Measurements from ENCODE around the gene NUAK2.

Gene NUAK2

GRCh38 chr1:205345761-205346160 is 24.2 kb upstream of the NUAK2 start:
- no peak for DNase-seq

DNA sequence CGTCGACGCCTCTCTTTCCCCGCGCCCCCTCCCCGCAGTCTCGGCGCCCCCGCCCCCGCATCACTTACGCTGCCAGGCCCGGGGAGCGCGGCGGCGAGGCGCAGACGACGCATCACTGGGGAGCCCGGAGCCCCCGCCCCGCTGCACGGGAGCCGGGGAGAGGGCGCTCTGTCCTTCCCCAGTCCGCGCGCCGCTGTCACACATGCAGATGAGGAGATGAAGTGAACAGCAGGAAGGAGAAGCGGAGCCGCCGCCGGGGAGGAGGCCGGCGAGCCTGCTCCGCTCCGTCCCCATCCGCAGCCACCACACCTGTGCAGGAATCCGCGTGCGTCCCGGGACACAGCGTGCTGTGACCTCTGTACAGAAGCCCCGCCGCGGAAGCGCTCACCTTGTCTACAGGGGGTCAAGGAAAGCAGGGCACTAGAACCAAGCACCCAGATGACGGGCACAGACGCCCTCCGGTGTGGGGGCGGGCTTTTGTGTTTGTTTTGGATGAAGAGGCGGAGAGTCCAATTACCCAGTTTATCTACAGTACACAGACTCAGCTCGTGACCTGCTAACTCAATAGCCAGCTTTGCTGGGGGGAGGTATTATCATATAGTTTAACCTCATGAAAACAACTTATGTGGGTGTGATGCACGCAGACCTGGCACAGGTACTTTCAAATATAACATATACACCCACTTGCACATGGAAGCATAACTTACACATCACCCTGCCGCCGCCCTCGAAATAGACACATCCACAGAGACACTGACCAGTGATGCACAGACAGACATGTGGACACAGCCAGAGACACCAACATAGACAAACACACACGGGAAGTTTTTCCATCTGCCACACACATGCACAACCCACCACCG is 22.8 kb upstream of the NUAK2 start:
- DNase-seq = peak in 1 of 2 experiments; percentile 21

DNA sequence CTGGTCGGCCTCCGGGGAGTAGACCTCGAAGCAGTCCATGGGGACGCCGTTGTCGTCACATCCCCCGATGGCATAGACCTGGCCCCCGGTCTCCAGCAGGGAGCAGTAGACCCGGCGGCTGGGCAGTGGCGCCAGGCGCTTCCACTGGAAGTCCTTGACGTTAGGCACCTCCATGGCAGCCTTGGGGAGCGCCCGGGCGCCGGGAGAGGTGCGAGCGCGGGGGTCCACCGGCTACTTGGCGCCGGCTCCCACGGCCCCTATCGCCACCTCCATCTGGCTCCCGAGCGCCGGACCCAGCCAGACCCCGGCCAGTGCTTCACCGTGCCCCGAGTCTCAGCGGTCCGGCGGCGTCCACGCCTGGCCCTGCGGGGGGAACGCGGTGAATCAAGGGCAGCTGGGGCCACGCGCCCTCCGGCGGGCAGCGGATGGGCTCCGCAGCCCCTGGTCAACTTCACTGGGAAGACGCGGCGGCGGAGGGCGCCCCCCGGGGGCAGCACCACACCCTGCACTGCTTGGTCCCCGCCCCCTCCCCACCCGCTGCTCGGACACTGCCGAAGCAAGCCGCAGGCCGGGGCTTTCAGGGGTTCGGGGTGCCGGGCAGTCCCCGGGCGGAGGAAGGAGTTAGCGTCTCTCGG is 22.0 kb upstream of the NUAK2 start:
- DNase-seq = no peak

DNA sequence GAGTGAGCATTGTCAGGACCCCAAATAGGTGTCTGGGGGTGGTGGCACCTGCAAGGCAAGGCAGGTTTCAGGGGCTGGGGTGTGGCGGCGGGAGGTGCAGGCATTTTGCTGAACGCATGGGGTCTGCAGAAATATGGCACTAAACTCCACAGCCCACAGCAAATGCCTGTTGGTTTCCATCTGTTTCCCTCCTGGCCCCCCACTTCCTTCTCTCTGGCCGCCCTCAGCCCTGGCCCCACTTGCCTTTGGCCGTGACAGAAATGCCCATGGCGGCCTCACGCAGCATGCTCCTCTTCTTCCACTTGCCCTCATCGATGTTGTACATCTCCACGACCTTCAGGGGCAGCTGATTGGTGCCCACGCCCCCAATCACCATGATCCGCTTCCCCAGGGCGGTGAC is 21.4 kb upstream of the NUAK2 start:
- DNase-seq = no peak

DNA sequence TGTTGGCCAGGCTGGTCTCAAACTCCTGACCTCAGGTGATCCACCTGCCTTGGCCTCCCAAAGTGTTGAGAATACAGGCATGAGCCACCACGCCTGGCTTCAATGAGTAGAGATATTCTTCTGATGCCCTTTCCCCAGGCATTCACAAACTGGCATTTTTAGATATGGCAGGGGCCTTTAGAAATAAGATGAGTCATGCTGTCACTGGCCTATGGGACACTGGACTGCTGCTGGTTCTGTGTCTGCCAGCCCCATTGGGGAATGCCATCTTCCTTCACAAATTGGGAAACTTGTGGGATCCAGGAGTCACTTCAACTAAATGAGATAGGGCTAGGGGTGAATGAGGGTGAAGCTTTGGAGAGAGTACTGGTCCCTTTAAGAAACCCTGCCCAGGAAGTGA is 19.1 kb upstream of the NUAK2 start:
- DNase-seq = no peak

DNA sequence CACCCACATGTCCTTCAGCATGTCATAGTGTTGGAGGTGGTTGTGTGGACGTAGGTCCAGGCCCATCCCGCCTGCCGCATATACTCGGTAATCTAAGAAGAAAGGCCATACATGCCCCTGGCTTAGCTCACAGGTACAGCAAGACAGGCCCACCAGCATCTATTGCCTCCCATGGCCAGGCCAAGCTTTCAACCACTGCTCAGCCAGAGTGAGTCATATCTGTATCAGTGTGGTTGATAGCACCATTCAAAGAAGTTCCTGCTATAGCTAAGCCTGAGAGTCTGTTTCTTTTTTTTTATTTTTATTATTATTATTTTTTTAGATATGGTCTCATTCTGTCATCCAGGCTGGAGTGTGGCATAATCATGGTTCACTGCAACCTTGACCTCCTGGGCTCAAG is 18.2 kb upstream of the NUAK2 start:
- no peak for DNase-seq

GRCh38 chr1:205339197-205339702 is 17.7 kb upstream of the NUAK2 start:
- DNase-seq = no peak

- DNase-seq = no peak
Observed at GRCh38 chr1:205338011-205338410, 16.5 kb upstream of the NUAK2 start.

DNA sequence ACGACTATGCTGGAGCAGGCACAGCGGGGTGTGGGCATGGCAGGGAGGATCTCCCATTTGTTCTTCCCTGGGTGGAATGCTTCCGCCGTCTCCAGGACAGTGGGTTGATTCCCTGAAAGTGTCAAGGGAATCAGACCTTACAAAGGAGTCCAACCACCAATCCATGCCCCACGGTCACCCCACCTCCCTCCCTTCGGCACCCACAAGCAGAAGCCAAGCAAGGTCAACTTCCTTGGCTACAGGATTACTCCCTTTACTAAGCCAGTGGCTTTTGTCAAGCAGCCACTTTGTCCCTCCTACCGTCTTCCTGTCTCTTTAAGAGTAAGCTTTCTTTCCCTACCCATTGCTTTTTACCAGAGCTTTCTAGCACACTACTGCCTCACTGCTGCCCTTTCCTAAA is 15.9 kb upstream of the NUAK2 start:
- DNase-seq = no peak

DNA sequence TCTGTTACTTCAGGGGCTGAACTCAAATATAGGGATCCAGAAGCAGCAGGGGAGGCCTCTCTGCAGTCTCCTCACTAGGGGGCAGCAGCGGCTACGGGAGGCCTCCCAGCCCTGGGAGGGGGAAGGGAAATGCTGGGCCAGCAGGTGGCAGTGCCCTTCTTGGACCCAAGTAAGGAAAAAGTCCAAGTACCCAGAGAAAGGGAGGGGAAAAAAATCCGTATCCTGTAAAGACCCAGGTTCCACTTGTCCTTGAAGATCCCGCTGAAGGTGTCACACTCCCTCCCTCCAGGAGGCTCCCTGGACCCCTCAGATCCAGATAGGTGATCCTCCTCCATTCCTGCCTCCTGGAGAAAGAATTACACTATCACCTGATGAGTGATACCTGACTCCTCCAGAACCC is 14.1 kb upstream of the NUAK2 start:
- DNase-seq = peak; percentile 61 to 80

- no peak for DNase-seq
Observed at GRCh38 chr1:205332015-205332791, 10.7 kb upstream of the NUAK2 start.

DNA sequence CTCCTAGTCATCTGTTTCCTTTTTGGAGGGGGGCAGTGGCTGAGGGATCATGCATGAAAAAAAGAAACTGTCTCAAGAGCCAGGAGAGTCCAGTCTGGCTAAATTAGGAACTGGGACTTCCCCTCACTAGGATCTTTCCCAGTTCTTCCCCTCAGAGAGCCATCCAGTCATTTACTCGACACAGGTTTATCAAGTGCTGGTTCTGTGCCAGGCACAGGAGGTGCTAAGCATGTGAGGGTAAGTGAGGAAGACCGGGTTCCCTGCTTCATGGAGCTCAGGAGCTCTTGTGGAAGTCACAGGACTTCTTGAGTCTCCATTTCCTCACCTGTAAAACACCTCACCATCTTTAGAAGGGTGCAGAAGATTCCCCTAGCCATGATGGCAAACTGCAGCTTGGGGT is 8.6 kb upstream of the NUAK2 start:
- DNase-seq = no peak

DNA sequence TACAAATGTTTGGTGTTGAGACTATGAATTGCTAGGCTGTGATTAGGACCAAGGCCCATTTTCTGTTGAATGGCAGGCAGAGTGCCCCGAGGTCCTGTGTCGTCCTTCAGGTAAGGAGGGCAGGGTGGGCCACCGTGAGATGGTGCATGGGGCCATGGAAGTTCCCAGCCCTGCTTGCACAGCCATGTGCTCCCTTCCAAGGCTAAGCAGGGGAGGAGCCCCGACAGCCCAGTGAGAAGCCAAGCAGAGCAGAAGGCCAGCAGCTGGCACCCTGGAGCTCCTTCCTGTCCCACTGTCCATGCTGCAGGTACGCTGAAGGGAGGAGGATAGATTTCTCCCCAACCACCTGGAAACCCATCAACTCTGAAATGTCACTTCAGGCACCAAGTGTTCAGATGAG is 8.2 kb upstream of the NUAK2 start:
- DNase-seq = no peak

DNA sequence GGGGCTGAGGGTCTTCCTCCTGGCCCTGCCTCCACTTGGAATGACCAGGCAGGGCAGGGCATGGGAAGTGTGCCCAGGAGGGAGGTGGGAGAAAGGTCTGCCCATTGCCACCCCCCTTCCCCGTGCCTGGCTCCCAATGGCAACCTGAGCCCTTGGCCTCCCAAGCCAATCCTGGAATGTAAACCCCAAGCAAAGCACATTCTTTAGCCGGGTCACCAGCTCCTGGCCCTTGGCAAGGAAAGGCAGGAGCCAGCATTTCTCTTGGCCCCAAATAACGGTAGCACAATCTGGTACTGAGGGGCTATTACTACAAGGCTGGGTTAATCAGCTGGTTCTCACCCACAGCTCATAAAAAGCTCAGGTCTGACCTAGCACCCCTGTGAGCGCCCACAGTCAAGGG is 6.9 kb upstream of the NUAK2 start:
- no peak for DNase-seq

DNA sequence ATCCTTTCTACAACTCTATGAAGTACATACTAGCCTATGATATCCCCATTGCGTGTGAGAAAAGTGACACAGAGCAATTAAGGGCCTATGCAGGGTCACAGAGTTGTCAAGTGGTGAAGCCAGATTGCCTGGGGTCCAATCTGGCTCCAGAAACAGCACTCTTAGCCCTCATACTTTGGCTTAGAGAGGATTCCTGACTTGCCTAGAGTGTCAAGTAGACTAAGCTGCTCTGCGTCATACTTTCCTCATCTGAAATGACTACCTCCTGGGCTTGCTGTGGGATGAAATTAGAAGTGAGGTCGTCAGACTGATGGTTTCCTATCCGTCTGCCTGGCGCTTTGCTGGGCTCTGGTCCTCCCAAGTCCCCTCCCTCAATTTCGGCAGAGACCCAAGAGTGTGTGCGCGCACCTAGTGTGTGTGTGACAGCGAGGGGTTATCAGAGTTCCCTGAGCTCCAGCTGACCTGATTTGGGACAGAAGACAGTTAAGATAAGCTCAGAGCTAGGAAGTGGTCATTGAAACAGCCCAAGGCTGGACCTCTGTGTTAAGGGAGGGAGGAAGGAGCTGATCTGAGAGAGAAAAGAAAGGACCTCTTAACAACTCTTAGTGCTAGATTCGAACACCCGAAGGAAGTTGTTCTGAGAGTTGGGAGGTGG is 5.4 kb upstream of the NUAK2 start:
- DNase-seq = no peak

DNA sequence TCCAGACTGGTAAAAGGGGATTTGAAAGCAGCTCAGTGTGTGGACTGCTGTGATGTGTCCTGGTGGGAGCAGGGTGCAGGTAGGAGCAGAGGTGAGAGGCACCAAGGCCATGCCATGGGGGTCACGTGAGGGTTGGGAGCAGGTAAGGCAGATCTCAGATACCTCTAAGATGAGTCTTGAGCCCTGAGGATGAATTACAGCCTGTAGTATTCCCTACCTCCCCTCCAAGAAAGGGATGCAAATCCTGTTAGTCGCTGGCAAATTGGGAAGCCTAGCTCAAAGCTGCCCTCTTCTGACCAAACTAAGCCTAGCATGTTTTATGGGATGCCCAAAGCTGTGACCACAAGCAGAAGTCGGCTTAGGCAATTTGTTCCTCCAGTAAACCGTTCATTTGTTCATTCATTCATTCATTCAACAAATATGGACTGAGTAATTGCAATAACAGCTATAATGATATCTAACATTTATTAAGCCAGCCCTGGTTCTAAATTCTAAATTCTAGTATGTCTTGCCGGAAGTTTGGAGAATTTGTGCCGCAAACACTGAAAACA is 3.9 kb upstream of the NUAK2 start:
- peak; percentile 44 to 63 for DNase-seq

DNA sequence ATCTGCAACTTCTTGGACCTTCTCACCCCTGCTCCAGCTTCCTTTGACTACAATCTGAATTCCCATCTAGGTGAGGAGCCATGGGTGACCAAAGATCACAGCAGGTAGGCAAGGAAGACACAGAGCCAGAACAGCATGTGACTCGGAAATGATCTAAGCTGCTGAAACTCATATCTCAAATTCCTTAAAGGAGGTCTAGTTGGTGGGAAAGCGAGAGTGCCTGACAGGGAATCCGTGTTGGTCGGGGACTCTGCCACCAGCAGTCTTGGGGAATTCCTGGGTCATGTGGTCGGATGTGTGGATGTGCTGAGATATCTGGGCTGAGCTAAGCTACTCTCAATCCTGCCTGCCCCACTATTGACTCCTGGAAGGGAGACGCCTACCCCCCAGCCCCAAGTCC is 3.2 kb upstream of the NUAK2 start:
- DNase-seq = no peak

- DNase-seq = no peak
Observed at GRCh38 chr1:205323794-205324193, 2.2 kb upstream of the NUAK2 start.

DNA sequence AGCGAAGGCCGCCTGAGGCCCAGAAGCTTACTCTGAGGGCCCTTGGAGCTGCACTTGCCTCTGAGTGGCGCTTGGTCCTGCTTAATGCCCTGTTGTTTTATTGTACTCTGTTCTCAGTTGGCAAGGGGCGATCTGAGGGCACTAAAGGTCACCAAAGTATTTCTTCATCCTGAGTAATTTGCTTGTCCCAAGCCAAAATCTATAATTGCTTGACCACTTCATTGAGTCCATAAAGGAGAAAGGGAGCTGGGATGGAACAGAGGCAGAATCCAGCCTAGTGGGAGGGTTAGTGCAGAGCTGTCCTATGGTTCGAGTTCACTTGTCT is 376 bp upstream of the NUAK2 start:
- no peak for DNase-seq

DNA sequence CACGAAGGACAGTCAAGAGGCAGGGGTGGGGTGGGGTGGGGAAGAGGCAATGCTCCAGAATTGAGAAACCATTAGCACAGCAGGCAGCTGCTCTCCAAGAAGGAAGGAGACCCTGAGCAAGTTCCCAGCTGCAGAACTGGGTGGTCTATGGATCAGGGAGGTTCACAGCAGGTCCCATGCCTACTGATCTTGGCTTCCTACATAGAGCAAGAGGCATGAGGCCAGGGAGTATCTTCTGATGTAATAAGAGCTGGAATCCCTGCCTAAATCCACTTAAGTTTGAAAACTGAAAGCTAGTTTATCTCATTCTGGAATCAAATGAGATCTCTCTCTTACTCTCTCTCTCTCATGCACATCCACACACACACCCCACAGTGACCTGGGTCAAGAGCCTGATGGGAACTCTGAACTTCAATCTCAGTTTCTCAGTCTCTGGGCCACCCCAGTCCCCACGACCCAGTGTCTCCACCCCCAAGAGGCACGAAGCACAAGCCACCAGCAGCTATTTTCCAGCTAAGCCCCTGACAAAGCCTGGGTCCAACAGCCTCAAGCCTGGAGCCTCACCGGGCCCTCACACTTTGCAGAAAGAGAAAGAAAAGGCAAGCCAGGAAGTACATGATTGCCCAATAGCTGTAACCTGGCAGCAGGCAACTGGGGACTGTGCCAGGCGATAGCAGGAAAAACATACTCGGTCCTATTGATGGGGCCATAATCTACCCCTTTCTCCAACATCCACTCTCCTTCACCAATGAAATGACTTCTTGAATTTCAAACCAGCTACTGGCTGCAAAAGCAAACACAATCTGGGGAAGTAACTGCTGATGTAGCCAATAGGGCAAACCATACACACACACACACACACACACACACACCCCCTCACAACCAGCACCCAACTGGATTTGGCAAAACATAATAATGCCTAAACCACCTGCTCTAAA is 2.2 kb downstream of the NUAK2 start:
- peak; percentile 91 to 92 for DNase-seq

DNA sequence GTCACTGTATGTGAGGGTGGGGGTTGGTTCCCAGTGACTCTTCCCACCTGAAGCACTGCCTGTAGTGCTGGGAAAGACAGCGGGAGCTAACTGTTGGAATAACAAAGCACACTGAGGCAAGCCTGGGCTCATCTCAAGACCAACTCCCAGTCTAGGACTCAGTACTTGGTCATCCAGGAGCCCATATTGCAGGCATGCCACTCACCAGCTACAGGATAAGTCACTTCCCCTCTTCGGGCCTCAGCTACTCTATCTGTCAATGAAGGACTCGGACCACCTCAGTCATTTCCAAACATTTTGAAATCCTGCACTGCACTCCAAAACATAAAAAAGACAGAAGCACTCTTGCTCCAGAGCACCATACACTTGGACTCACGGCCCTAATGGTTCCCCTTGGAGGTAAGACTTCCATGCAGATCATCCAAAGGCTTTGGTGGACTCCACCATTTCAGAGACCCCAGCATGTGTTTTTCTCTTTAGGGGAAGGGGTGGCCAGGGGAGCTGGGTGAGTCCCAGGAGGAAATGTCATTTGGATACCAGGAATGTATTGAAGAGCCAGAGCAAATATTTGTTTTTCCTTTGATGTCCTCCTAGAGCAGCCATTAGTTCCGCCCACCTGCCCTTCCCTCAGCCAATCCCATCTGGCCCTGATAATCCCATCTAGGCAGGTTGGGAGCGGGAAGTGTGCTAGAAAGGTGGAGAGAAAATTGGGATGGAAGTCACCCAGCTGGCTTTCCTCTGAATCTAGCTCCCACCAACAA is 3.1 kb downstream of the NUAK2 start:
- DNase-seq = peak; percentile 93
